GM18861 (cell line): ENCODE measurements around the gene ZNF106.

Source experiments
- ATAC-seq: cut with Tn5 transposase; IDR thresholded peaks from one replicate; pipeline ENCODE4 v1.9.1; 2021; ENCODE audit not compliant: unreplicated experiment

The ZNF106 gene

DNA sequence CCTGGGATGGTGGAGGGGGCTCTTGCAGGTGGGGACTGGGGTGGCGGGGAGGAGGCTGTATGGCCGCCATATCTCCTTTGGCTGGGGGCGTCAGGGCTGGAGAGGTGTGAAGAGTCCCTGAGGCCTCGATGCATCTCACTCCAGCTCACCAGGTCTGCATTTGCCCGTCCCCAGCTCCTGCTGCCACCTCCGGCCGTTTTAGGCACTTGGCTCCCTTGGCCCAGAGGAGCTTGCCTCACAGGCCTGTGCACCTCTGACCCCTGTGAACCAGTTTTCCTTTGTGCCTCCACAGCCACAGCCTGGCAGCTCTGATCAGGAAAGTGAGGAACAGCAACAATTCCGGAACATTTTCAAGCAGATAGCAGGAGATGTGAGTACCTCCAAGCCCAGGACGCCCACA lies 81.9 kb downstream of the ZNF106 start:
- ATAC-seq, result no peak

DNA sequence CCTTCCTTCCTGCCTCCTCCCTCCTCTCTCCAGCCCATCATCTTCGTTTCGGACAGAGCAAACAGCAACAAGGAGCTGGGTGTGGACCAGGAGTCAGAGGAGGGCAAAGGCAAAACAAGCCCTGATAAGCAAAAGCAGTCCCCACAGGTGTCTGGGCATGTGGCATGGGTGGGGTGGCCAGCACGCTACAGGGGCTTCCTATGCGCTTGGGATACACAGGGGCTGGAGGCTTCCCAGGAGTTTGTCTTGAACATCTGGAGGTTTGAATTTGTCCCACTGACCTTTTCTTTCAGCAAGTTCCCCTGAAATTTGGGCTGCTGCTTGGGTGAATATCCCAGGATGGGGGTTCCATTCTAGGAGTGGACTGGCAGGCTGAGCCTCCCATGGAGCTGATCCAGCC lies 82.8 kb downstream of the ZNF106 start:
- no peak for ATAC-seq

DNA sequence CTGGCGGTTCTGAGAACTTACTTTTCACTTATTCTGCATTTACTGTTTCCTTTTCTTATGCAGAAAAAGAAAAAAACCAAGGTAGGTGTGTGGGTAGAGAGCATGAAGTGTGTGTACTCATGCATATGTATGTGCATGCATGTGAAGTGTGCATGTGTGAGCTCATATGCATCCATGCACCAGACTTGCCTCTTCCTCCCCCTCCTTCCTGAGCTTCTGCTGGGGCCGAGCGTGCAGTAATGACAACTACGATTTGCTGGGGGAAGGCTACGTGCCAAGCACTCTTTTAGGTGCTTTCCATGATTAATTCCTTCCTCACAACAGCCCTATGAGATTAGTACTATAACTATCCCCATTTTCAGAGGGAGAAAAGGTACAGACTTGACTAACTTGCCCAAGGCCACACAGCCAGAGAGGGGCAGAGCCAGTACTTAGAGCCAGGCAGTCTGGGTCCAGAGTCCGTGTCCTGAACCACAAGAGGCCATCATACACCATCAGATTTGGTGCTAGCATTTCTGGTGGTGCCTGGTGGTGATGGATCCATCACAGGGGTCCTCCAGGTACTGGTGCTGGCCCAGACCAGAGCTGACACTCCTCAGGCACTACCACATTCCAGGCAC lies 85.0 kb downstream of the ZNF106 start:
- ATAC-seq, result no peak

- ATAC-seq, result no peak
Observed at GRCh38 chr15:42404461-42405235, 86.3 kb downstream of the ZNF106 start.

- no peak for ATAC-seq
Observed at GRCh38 chr15:42403389-42403788, 87.6 kb downstream of the ZNF106 start.

- ATAC-seq, result no peak
Observed at GRCh38 chr15:42402455-42403205, 88.3 kb downstream of the ZNF106 start.

DNA sequence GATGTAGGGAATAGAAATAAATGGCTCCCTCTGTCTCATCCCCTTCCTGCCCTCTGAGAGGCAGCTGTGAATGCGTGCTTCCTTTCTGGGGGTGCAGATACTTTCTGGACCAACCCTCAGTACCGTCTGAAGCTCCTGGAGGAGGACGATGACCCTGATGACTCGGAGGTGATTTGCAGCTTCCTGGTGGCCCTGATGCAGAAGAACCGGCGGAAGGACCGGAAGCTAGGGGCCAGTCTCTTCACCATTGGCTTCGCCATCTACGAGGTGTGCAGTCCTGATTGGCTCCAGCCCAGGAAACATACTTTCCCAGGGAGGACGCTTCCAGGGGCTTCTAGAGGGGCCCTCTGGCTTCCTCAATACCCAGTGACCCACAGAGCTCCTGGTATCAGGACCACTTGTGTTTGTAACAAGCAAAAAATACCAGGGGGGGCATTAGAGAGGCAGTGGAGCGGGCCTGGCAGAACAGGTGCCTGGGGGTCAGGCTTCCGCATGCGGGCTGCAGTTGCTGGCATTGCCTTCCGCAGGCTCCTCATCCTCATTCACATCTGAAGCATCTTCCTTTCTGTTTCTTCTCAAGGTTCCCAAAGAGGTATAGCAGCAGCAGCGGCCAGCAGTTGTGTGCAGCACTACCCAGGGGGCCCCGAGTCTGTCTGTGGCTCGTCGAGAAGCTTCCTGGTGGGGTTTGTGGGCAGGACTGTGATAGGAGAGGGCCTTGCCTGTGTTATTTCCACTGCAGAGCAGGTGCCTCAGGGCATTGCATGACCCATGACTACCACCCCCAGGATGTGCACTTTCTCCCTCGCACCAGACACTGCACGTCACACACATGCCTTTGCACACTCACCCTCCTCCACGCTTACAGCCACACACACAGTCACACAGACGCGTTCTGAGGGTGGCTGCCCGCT lies 89.1 kb downstream of the ZNF106 start:
- no peak for ATAC-seq

- ATAC-seq, result no peak
Observed at GRCh38 chr15:42395838-42396237, 95.1 kb downstream of the ZNF106 start.

GRCh38 chr15:42394106-42394505 lies 96.8 kb downstream of the ZNF106 start:
- no peak for ATAC-seq

DNA sequence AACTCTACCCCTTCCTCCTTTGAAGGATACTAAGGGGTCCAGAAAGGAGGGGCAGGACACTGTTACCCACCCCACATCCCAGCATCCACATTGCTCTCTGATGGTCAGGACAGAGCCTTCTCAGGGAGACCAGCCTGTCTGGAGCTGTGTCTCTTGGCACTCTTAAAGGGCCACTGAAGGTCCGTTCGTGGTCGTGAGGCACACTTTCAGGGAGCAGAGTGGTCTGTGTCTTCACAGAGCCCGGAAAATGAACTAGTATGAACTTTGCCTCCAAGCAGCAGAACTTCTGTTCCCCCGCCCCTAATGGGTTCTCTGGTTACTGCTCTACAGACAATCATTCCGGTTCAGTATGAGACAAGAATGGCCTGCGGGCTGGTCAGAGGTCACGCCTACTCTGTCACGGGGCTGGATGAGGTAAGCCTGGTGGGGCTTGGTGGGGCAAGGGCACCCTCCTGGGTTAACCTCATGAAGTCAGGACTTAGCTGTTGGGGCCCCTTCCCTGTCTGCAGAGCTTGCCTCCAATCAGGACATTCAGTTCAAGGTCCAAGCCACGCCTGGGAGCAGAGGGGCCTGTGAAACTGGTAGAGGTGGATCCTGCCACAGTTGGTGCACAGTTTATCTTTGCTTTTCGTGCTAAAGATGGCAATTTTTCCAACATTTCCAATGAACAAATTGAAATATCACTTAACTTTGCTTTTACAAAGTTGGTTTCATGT lies 98.5 kb downstream of the ZNF106 start:
- ATAC-seq, result no peak

DNA sequence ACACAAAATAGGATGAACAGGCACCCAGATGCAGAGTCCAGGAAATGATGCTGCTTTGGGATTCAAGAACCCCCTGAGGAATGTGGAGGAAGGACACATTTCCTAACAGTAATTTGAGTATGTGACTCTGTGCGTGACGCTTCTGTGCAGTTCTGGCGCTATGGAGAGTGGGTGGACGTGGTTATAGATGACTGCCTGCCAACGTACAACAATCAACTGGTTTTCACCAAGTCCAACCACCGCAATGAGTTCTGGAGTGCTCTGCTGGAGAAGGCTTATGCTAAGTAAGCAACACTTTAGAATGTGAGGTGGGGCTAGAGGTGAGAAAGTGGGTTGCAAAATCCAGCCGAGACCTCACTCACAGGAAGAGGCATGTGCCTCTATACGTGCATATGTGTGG lies 103.3 kb downstream of the ZNF106 start:
- no peak for ATAC-seq

GRCh38 chr15:42385980-42386700 lies 104.8 kb downstream of the ZNF106 start:
- ATAC-seq, result no peak

DNA sequence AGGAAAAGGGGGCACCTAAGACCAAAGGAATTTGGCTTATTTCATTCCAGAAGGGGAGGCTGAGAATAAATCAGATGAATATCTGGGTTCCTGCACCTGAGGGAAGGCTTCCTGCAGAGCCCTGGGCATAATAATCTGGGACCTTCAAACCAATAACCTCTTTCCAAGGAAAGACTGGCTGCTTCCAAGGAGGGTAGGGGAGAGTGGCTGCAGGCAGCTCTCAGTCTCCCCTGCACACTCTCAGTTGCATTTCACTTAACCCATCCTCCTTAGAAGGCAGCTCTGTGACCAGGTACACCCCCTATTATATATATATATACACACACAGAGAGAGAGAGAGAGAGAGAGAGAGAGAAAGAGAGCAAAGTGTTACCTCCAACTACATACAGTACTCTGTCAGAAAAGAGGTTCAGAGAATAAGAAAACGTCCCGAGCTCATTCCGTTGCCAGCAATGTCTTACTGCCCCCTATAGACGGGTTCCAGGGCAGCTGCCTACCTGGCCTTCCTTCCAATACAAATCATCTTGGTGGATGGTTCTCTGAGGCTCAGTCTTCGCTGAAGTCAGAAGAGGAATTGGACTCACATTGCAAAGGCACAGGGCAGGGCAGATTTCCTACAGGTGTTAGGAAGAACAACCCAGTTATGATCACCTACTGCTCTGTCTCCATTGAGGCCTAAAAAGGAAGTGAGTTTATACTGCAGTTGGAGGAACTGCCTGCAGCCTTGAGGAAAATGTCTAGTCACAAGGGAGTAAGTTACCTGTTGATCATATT lies 105.5 kb downstream of the ZNF106 start:
- ATAC-seq, result no peak

DNA sequence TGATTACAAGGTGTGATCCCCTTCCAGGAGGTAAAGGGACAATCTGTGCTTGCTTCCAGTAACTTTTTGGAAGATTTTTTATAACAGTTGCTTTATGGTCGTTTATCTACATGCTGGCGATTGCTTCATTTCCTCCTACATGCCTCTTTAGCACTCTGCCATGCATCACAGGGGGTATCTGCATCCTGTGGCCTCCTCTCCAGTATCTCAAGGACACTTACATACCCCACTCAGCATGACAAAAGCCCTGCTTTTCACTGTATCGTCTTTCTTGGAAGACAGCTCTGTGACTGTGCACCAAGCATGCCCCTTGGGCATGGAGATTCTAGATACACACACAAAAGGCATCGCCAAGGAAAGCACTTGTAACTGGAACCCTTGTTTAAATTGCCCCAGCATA lies 106.3 kb downstream of the ZNF106 start:
- ATAC-seq, result no peak

GRCh38 chr15:42378011-42378410 lies 112.9 kb downstream of the ZNF106 start:
- no peak for ATAC-seq

GRCh38 chr15:42375941-42376340 lies 115.0 kb downstream of the ZNF106 start:
- no peak for ATAC-seq

DNA sequence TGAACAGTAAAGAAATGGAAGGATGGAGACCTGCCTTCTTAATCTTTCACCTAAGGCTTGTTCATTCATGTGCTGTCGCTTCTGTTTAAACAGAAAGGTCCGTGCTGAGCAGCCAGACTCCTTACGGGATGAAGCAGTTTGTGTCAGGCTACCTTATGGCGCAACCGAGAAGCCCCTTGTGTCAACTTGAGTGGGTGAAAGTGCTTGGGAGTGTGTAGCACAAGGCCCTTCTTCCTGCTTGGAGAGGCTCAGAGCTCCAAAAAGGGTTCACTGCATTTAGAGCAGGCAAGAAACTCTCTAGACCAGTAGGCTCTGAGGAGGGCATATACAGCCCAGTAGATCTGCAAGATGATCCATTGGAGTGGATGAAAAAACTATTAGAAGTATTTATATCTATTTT lies 115.7 kb downstream of the ZNF106 start:
- ATAC-seq, result no peak

GRCh38 chr15:42374810-42375209 lies 116.1 kb downstream of the ZNF106 start:
- no peak for ATAC-seq

GRCh38 chr15:42373936-42374335 lies 117.0 kb downstream of the ZNF106 start:
- no peak for ATAC-seq
